ENCODE results near the gene SMURF2.

DNA sequence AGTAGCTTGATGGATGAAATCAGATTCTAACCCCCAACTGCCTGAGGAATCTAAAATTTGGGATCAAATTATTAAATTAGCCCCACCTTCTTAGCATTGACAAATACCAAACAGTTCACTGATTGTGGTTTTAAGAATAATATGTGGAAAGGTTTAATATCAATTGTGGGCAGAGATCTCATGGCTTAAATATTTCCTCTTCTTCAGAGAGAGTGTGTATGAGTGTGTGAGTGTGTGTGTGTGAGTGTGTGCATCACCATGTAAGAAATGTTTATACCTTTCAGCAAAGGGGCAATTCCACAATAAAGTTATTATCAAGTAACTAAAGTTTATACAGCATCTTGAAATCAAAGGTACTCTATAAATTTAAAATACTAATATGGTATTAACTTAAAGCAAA lies 3.2 kb downstream of the SMURF2 start:
- TF ChIP-seq, protein P1, sequence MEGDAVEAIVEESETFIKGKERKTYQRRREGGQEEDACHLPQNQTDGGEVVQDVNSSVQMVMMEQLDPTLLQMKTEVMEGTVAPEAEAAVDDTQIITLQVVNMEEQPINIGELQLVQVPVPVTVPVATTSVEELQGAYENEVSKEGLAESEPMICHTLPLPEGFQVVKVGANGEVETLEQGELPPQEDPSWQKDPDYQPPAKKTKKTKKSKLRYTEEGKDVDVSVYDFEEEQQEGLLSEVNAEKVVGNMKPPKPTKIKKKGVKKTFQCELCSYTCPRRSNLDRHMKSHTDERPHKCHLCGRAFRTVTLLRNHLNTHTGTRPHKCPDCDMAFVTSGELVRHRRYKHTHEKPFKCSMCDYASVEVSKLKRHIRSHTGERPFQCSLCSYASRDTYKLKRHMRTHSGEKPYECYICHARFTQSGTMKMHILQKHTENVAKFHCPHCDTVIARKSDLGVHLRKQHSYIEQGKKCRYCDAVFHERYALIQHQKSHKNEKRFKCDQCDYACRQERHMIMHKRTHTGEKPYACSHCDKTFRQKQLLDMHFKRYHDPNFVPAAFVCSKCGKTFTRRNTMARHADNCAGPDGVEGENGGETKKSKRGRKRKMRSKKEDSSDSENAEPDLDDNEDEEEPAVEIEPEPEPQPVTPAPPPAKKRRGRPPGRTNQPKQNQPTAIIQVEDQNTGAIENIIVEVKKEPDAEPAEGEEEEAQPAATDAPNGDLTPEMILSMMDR (conservative IDR thresholded peaks at IDR 0.05) = no peak
- TF ChIP-seq EZH2 (IDR thresholded peaks at IDR 0.05; ENCODE audit: low read depth) = no peak

All from PC-9 (cell line).